GM18868 (cell line): ENCODE data around the gene HTT-AS.
"Not testable (repeated sequence)": the region's sequence is repeated elsewhere in the genome, so short reads cannot be mapped to it uniquely, and the experiment has no call there.

Experiments used
- ATAC-seq: cut with Tn5 transposase; IDR thresholded peaks from one replicate; pipeline ENCODE4 v1.9.1; 2021; ENCODE audit warnings: mild to moderate bottlenecking, moderate library complexity; ENCODE audit not compliant: unreplicated experiment

The HTT-AS gene

GRCh38 chr4:3054169-3054759 lies 20.1 kb downstream of the HTT-AS start:
- no peak for ATAC-seq

DNA sequence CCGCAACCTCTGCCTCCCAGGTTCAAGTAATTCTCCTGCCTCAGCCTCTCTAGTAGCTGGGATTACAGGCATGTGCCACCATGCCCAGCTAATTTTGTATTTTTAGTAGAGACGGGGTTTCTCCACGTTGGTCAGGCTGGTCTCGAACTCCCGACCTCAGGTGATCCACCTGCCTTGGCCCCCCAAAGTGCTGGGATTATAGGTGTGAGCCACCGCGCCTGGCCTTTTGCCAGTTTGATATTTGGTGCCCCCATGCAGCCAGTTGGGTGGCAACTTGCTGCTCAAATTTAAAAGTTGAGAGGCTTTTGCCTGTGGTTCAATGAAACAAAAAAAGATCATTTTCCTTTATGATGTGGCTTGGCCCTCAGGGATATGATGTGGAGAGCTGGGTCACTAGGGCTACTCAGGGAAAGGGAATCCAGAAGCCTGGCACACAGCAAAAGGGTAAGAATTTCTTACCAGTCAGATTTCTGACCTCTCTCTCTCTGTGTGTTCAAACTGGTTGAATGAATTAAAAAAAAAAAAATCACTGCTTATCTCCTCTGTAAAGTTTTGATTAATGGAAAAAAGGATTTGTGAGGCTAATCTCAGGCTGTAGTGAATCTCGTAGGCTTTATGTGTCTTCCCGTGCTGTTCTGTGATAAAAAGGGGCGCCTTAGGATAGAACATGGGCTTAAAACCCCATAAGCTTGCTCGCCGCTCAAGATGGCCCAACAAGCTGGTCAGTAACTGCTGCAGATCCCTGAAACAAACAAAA lies 23.0 kb downstream of the HTT-AS start:
- not testable (repeated sequence) for ATAC-seq

DNA sequence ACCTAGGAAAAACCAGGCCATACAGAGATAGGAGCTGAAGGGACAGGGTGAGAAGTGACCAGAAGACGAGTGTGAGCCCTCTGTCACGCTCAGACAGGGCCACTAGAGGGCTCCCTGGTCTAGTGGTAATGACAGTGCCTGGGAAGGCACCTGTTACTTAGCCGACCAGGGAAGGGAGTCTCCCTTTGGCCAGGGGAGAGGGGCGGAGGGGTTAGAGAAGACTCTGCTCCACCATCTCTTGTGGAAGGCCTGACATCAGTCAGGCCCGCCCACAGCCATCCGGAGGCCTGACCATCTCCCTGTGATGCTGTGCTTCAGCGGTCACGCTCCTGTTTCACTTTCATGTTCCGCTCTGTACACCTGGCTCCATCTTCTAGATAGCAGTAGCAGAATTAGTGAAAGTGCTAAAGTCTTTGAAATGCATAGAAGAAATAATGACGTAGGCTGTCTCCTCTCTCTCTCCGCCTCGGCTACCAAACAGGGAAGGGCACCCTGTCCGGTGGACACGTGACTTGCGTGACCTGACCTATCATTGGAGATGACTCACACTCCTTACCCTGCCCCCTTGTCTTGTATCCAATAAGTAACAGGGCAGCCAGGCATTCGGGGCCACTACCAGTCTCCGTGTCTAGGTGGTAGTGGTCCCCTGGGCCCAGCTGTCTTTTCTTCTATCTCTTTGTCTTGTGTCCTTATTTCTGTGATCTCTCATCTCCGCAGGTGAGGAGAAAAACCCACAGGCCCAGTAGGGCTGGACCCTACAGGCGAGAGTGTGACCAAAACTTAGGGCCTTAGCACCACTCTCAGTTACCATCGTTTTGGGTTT lies 26.7 kb downstream of the HTT-AS start:
- ATAC-seq, result peak; percentile 85

GRCh38 chr4:3046623-3047022 lies 27.7 kb downstream of the HTT-AS start:
- ATAC-seq, result no peak

GRCh38 chr4:3046162-3046561 lies 28.2 kb downstream of the HTT-AS start:
- ATAC-seq, result peak; percentile 39

DNA sequence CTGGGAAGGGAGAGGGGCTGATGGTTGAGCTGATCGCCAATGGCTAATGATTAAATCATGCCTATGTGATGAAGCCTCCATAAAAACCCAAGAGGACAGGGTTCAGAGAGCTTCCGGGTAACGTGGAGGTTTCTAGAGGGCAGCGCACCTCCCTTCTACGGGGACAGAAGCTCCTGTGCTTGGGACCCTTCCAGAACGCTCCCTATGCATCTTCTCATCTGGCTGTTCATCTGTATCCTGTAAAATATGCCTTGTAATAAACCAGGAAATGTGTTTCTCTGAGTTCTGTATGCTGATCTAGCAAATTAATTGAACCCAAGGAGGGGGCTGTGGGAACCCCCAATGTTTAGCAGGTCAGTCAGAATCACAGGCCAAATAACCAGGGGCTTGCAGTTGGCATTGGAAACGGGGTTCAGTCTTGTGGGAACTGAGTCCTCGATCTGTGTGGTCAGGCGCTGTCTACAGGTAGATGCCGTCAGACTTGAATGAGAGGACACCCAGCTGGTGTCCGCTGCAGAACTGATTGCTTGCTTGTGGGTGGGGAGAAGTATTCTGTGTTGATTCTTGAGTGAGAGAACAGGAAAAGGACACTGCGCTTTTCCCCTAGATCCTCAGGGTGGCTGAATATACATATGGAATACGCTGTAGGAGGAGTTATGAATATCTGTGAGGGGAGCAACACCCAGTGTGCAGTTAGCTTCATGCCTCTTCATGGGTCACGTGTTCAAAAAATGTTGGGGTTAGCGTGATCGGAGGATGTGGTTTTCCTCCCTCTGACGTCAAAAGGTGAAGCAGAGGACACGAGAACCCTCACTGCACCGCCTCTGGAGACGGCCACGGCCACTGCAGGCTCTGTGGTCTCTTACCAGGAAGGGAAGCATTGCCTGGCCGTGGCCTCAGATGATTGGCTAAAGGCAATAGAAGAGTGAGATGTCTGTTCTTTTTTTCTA lies 29.2 kb downstream of the HTT-AS start:
- ATAC-seq, result no peak

DNA sequence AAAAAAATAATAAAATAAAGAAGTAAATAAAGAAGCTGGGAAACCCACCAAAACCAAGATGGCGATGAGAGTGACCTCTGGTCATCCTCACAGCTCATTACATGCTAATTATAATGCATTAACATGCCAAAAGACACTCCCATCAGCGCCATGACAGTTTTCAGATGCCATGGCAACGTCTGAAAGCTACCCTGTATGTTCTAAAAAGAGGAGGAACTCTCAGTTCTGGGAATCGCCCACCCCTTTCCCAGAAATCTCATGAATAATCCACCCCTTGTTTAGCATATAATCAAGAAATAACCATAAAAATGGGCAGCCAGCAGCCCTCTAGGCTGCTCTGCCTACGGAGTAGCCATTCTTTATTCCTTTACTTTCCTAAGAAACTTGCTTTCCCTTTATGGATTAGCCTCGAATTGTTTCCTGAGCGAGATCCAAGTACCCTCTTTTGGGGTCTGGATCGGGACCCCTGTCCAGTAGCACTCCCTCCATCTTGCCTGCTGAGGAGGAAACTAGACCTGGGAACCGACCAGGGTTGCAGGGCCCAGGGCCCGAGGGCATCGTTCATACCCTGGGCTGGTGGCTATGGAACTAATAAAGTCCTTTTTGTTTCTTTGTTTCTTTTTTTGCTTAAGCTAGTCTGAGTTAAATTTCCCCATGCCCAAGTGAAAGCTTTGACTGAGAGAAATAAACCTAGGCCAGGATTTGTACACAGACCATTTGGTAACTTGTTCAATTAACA lies 30.9 kb downstream of the HTT-AS start:
- ATAC-seq, result no peak

DNA sequence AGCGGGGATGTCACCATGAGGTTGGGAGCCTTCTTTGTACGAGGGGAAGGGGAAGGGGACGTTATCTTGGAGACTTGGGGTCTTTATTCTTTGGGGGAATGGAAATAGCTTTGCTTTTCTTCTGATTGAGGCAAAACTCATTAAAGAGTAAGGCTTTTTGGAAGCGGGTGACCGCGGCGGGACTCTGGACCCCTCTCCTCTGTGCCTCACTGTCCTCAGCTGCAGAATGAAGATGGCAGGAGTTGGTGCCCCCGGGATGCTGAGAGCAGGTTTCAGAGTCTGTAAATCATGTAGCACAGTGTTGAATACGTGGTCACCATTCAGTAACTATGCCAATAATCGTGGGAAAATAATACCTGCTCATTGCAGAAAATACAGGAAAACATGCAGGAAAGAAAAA lies 32.1 kb downstream of the HTT-AS start:
- no peak for ATAC-seq

- peak; percentile 24 for ATAC-seq
Observed at GRCh38 chr4:3041192-3042142, 32.9 kb downstream of the HTT-AS start.

DNA sequence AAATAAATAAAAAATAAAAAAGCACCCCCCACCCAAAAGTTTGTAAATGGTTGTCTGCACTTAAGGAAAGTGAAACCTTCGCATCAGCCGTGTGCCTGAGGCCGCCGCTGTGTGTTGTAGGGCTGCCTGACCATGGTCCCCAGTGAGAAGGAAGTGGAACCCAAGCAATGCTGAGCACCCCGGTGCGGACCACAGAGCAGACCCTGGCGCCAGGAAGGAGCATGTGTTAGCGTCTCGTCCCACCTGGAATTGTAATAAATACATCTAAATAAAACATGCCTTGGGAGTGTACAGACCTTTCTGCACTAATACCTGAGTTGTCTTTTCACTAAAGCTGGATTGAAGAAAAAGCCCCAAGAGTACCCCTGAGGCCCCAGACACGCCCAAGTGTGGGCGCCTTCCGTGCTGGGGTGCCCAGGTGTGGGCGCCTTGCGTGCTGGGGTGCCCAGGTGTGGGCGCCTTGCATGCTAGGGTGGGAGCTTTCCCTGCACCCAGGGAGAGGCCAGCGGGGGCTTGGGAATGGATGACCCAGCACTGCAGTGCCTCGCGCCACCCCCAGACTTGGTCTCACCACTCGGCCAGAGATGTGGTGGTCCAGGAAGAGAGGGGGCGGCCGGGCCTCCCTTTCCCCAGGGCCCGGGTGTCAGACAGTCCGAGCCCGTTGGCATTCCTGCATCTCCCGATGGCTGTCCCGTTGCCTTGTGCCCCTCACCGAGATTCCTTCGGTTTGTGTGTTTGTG lies 33.7 kb downstream of the HTT-AS start:
- peak; percentile 35 for ATAC-seq

DNA sequence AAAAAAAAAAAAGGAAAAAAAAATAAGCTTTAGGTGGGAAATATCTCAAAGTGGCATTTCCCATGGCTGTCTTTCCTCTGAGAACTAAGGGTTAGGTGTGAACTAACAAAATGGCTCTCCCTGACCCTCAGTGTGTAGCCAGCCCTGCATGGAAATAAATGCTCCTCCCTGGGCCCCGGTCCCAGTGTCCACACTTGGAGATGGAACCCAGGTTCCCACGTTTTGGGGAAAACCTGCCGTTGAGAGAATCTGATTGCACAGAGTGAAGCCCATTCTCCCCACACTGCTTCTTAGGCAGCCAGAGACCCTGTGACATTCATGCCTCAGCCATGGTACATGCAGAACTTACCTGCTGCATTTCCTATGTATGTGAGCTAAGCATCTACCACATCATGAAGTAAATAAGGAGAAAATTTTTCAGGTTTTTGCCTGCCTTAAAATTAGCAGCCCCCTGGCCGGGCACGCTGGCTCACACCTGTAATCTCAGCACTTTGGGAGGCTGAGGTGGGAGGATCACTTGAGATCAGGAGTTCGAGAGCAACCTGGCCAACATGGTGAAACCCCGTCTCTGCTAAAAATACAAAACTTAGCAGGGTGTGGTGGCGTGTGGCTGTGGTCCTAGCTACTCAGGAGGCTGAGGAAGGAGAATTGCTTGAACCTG lies 34.5 kb downstream of the HTT-AS start:
- no peak for ATAC-seq

DNA sequence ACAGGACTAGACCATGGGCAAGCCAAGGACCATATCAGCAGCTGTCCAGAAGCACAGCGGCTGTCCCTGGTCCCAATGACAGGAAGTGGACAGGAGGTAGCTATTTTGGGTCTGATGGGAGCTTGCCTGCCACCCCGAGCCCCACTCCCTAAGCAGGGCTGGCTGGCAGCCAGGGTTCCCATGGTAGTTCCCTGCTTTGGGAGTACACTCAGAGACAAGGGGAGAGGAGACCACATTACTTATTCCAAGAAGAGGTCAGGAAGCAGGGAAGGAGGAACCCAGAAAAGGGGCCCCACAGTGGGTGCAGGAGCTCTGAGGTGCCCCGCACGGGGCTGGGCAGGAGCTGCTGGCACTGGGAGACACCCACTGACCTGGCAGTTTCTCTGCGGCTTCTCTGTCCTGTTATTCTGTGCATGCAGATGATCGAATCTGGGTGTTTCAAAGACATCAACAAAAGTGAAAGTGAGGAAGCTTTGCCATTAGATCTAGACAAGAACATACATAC lies 36.3 kb downstream of the HTT-AS start:
- ATAC-seq, result no peak

GRCh38 chr4:3036131-3036952 lies 38.0 kb downstream of the HTT-AS start:
- ATAC-seq, result no peak

- ATAC-seq, result no peak
Observed at GRCh38 chr4:3035674-3036073, 38.7 kb downstream of the HTT-AS start.

- no peak for ATAC-seq
Observed at GRCh38 chr4:3035249-3035648, 39.1 kb downstream of the HTT-AS start.

GRCh38 chr4:3034231-3034630 lies 40.1 kb downstream of the HTT-AS start:
- ATAC-seq, result no peak
